Adrenal gland (tissue), 5 donors: ENCODE measurements around the gene HUS1B.

ENCODE experiments used
- POLR2A ChIP-seq, 2 donors: fragments of 450-650 bp; IDR thresholded peaks; one replicate each; pipeline ENCODE4 v1.6.1; 2017; ENCODE audit warnings: antibody characterized with exemption in 2 of 2, mild to moderate bottlenecking in 2 of 2, moderate library complexity in 1 of 2
- TF ChIP-seq, protein P1 (sequence below), 6 experiments: fragments of 450-650 bp in 4 of 6; fragments of 200-600 bp in 2 of 6; sonication (generic) in 1 of 6; IDR thresholded peaks; 1 replicate in 5 of 6; 2 replicates in 1 of 6; pipeline versions ENCODE4 v1.5.1 to v1.8.0; 2016 to 2021; ENCODE audit warnings: antibody characterized with exemption in 6 of 6, mild to moderate bottlenecking in 2 of 6, moderate library complexity in 1 of 6
- donor health status: DM: no; HTN: no; CAD: no.

DNA sequence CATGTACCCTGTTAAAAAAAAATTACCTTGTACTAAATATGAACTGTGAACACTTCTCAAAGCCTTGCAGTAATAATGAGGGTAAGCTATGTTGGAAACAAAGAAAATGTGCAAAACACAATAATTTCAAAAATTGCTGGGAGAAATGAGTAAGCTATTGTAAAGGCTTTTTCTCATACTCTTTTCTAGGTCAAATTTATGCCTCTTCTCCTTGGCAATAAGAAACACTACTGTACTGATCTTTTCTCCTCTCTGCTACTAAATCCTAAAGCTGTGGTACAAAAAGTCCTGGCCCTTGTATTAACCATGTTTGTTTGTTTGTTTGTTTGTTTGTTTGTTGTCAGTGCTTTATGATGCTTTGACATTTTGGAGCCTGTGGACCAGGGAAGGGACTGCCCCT is 17.5 kb upstream of the HUS1B start:
- TF ChIP-seq, protein P1, sequence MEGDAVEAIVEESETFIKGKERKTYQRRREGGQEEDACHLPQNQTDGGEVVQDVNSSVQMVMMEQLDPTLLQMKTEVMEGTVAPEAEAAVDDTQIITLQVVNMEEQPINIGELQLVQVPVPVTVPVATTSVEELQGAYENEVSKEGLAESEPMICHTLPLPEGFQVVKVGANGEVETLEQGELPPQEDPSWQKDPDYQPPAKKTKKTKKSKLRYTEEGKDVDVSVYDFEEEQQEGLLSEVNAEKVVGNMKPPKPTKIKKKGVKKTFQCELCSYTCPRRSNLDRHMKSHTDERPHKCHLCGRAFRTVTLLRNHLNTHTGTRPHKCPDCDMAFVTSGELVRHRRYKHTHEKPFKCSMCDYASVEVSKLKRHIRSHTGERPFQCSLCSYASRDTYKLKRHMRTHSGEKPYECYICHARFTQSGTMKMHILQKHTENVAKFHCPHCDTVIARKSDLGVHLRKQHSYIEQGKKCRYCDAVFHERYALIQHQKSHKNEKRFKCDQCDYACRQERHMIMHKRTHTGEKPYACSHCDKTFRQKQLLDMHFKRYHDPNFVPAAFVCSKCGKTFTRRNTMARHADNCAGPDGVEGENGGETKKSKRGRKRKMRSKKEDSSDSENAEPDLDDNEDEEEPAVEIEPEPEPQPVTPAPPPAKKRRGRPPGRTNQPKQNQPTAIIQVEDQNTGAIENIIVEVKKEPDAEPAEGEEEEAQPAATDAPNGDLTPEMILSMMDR (IDR thresholded peaks at IDR 0.05): no peak
- TF ChIP-seq POLR2A (IDR thresholded peaks at IDR 0.05): no peak
